Esophagus mucosa (tissue), 1 donor: ENCODE measurements around the gene CIAO2A. TPM values are rescaled to one million over a fixed set of nuclear protein-coding genes. Genes with fewer than 3 reads are reported as not detected.

Source experiments
- ATAC-seq: fragments of 200-7000 bp; cut with Tn5 transposase; one replicate; pipeline ENCODE4 v1.9.1; 2020
- total RNA-seq: library from RNA; stranded (reverse); gene quantifications from one replicate; pipeline ENCODE4 v1.2.4, GENCODE V29; 2023
- donor health status: DM: yes; HTN: yes; CAD: no.

The CIAO2A gene
- total RNA-seq, 1 donor from 2014 or later, result 25.6 TPM

- ATAC-seq, result no peak
These were observed 55.7 kb downstream of the CIAO2A start for GRCh38 chr15:64037966-64038365.

- ATAC-seq, result no peak
These were observed 56.5 kb downstream of the CIAO2A start for GRCh38 chr15:64037116-64037515.

GRCh38 chr15:64035525-64035924 is 58.1 kb downstream of the CIAO2A start:
- ATAC-seq, result no peak

GRCh38 chr15:64034519-64034918 is 59.1 kb downstream of the CIAO2A start:
- no peak for ATAC-seq

- ATAC-seq, result no peak
These were observed 61.3 kb downstream of the CIAO2A start for GRCh38 chr15:64032329-64032728.

- ATAC-seq, result no peak
These were observed 63.5 kb downstream of the CIAO2A start for GRCh38 chr15:64030123-64030522.

GRCh38 chr15:64029633-64030032 is 64.0 kb downstream of the CIAO2A start:
- ATAC-seq, result peak; percentile 24

- no peak for ATAC-seq
These were observed 64.5 kb downstream of the CIAO2A start for GRCh38 chr15:64029110-64029509.

- no peak for ATAC-seq
These were observed 67.0 kb downstream of the CIAO2A start for GRCh38 chr15:64026591-64026990.

GRCh38 chr15:64024172-64025050 is 69.2 kb downstream of the CIAO2A start:
- peak; percentile 15 for ATAC-seq

- peak; percentile 51 for ATAC-seq
These were observed 70.4 kb downstream of the CIAO2A start for GRCh38 chr15:64023220-64023619.

- ATAC-seq, result no peak
These were observed 71.1 kb downstream of the CIAO2A start for GRCh38 chr15:64022571-64022970.

Other genes starting within 250 kb of the CIAO2A start
- gene DAPK2, start 47.4 kb downstream of the CIAO2A start, total RNA-seq, result 9.6 TPM
- 76.6 TPM for gene SNX1, start 2.1 kb upstream of the CIAO2A start, total RNA-seq
- gene SNX22, start 57.9 kb upstream of the CIAO2A start, total RNA-seq, result 0.28 TPM
- 260 TPM for gene PPIB, start 69.2 kb upstream of the CIAO2A start, total RNA-seq